HT1080 (cell line): Measurements from ENCODE around the gene LRRC73. TPM values are rescaled to one million over a fixed set of nuclear protein-coding genes. Genes with fewer than 3 reads are reported as not detected.
"Not testable (repeated sequence)": the region's sequence is repeated elsewhere in the genome, so short reads cannot be mapped to it uniquely, and the experiment has no call there.

Source experiments
- DNase-seq: peaks from one replicate; pipeline ENCODE4 v3.0.0-alpha.2; 2015; ENCODE audit warnings: low read depth
- total RNA-seq: library from RNA; depleted of rRNA; stranded (reverse); fragments of >200 nt; shearing (Covaris generic); gene quantifications from 2 replicates; pipeline ENCODE4 v1.2.3, GENCODE V29; 2014

The LRRC73 gene
- total RNA-seq, 1 experiment from 2014 or later, result 0.77 TPM

DNA sequence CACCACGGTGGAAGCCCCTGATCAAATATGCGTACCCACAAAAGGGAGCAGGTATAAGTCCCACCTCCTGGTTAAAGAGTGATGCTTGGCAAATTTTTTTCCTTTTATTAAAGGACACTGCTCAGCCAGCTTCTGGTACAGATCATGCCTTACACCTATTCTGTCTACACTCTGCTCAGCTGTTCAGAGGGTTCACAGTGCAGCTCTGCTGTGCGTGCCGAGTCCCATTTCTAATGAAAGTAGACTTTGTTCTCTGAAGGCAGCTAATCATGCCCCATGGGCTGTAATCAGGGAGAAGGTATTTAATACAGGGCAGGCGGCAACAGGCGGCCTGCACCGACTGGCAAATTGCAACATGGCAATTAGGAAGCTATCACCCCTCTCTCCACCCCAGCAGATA is 16.3 kb downstream of the LRRC73 start:
- DNase-seq, result no peak

DNA sequence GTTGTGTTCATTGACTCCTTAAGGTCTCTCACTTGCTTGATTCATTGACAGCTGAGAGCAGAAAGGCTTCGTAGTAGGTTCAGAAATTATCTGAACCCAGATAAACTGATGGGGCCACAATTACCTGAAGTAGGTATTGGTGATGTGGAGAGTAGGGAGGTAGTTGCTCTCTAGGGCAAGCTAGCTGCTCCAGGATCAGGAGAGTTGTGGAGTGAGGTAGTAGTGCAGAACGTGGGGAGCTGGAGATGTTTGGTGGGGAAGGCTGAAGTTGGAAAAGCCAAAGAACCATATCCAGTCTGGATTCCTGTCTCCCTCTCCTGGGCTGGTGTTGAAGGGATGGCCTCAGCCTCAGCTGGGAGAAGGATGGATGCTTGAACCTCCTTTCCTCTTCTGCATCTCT is 16.9 kb downstream of the LRRC73 start:
- no peak for DNase-seq

DNA sequence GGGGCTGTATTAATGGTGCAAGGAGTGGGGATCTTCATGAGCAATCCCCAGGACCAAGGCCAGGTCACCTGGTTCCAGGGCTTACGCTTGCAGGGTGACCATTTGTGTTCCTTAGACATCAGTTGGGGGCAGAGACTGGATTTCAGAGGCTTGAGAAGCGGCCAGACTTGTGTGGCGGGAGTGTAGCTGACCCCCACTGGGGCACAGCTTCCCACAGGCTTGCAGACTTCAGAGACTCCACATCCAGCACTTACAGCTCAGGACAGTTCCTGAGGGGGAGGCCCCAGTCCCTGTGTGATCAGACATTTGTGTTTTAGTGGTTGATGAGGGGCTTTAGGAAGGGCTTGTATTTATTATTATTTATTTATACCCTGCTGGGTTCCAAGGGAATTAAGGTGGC is 17.5 kb downstream of the LRRC73 start:
- DNase-seq, result no peak

DNA sequence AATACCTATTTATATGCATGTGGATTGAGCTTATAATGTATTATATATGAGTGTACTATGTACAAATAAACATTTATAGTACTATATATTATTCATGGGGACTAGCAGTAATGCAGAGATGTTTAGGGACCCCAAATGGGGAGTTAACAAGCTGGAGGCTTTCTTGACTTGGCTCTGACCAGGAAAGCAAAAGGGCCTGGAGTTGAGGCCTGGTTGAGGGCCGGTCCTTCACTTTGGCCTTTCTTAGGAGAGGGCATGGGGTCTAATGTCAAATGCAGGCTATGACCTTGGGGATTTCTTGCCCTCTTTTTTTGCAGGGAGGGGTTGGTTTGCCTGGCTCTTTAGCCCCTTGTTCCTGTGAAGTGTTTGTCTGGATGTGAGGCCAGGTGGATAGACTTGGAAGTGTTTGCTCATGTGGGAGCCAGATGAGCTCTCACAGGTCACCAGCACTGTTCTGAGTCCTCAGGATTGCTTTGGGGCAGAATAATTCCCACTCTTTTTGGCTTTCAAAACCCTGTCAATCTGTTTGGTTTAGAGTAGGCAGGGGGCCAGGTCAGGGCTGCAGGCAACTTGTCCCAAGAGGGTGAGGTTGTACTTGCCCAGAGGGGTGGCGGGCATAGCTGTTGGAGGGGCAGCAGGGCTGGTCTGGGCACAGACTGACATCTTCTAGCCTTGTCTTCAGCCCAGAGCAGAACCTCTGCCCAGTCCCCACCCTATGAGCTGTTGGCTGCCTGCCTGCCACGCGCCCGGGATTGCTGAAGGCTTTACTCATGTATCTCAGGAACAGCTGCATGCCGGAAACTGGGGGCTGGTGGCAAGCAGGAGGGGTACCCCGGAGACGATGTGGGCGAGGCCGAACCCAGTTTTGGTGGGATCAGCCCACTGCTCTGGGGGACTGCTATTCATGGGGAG is 18.1 kb downstream of the LRRC73 start:
- DNase-seq, result peak; percentile 72

DNA sequence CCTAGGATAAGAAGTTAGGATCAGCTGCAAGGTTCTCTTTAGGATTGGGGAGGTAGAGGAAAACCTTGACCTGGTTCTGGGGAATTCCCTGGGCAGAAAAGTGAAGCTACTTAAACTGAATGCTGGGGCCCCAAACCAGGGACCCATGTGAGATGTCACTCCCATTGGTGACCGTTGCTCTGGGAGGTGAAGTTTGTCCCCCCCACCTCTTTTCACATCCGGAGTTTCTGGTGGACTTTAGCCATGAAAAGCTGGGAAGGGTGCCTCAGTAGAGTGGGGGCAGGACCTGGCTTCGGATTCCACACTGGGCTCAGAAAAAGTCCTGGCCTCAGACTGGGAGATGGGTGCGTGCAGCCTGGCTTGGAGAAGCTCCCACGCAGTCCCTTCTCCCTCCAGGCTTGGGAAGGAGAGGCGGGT is 19.6 kb downstream of the LRRC73 start:
- no peak for DNase-seq

DNA sequence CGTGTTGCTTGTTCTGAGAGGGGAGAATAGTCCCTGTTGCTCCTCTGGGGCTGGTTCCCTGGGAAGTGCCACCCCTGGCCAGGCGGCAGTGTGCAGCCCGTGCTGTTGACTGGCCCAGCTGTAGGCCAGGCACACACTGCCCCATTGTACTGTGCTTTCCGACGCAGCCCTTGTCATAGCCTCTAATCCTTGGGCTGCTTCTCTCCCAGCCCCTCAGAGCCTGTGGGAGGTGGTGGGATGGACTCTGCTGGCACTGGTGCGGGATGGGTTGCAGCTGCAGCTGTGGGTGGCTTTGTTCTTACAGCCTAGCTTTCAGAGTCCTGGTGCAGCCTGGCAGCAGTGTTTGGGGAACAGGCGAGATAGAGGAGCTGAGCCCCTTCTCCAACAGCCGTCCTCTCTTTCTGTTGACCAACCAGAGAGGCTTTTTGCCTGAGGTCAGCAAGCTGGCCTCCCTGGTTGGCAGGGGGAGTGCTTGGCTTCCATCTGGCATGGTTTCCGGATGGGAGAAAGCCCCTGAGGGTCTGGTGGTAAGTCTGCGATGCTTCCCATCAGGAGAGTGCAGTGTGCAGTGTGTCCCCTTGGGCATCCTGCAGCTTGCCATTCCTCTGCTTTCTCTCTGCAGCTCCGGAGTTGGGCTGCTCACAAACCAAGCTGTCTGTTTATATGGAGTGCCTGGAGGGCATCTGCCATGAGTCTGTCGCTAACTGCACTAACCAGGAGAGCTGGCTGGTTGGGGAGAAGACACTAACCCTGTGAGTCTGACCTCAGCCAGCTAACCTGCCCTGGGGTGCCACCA is 20.7 kb downstream of the LRRC73 start:
- no peak for DNase-seq

DNA sequence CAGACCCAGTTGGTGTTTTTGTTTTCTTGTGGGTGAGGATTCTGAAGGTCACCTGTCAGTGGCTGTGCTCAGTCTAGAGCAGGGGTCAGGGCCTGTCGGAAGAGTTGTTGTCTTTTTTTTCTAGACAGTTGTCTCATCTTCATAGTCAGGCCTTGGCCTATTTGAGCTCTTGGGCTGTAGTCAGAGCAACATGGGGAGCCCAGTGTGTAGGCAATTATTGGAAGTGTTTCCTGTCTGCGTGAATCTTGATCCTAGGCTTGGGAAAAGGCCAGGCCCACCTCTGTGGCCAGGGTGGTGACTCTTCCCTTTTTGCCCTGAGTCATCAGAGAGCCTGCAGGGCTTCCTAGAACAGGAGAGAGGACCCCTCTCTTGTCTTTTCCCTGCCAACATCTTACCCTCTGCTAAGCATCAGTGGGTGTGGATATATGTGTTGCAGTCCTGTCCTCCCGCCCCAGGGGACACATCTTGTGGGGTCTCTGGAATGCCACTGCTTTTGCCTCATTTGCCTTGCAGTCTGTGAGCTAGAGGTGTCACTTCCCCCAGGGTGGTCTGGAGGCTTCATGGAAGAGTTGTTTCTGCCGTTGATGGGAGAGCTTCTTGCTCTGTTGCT is 21.4 kb downstream of the LRRC73 start:
- DNase-seq, result peak; percentile 72

DNA sequence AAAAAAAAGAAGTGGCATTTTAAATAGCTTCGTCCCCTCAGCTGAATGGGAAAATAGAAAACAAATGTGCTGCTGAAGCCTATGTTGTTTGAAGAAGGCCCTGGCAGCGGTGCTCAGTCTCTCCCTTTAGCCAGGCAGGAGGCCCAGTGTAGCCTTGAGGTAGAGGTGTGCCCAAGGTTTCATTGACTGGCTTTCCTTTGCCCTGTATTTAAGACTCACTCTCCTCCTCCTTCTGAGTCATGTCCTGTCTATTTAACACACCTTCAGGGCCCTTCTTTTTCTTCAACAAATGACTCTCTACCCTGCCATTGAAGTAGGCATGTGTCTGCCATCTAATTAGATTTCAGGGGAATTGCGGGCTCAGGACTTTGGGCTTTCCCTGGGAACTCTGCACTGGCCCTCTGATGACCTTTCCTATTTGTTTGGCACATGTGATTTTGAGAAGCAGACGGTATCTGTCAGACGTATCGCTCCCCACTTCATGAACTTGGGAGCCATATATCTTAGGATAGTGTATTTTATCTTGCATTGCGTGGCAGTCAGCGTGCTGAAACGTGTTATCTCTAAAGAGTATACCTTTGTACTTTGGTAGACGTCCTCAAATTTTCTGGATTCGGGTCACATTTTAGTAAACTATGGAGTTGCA is 28.4 kb downstream of the LRRC73 start:
- peak; percentile 30 for DNase-seq

DNA sequence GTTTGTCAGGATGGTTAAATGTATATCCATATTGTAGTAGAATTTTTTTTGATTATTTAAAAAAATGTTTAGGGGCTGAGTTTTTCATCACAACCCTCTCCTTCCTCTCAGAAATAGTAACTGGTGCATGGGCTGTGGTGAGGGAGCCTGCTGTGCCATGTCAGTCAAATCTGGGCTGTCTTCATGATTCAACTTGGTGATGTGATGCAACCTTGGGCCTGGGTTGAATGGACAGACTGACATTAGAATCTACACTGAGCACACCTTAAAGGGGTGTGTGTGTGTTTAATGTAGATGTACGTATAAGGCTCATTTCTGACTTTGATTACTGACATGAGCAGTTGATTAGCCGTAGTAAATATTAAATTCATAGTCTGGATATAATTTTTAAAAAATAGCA is 29.1 kb downstream of the LRRC73 start:
- DNase-seq, result no peak

DNA sequence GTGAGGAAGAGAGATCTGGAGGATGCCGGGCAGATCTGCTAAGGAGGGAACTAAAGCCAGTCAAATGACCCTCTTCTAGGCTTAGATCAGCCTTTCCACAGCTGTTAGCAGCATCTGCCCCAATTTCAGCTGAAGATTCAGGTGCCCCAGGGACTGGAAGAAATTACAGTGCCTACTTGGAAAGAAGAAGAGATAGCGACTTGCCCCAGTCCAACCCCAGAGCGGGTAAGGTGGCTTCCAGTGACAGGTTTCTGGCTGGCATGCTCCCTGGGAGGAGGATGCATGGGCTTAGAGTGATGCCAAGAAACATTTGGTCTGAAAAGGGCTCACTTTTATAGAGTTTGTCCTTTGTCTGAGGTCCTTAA is 32.2 kb downstream of the LRRC73 start:
- DNase-seq, result no peak

DNA sequence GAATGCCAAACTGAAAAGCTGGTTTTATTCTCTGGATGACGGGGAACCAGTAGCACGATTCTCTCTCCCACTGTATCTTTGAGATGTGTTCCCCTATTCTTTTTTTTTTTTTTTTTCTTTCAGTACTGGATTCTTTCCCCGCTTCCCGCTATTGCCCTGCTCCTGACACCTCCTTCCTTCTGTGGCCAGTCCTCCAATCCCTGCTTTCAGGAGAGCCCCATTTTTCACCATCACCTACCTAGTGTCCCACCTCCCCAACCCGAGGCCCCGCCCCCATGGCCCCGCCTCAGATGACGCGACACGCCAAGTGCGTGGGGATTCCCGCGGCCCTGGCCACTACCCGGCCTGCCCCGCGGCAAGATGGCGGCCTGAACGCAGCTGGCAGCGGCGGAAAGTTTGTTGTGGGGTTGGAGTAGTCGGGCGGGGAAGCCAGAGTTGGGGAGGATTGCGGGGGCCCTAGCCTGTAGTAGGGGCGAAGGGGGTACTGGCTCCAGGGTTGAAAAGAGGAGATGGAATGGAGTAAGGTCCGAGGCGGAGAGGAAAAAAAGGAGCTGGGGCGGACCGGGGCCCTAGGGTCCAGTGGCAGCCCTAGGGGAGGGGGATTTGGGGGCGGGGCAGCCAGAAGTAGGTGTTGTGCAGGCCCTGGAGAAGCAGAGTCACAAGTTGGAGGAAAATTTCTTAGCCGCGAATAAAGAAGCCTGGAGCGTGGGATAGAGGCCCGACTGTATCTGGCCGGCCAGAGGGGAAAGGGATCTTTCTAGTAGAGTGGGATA is 32.7 kb downstream of the LRRC73 start, which contains the start of gene TJAP1:
Gene TJAP1 (plus strand): TSS at position 336 of the 773 bp plus-strand sequence. CDS start 21,432 bp downstream, outside the sequence.
- peak; percentile 62 for DNase-seq

DNA sequence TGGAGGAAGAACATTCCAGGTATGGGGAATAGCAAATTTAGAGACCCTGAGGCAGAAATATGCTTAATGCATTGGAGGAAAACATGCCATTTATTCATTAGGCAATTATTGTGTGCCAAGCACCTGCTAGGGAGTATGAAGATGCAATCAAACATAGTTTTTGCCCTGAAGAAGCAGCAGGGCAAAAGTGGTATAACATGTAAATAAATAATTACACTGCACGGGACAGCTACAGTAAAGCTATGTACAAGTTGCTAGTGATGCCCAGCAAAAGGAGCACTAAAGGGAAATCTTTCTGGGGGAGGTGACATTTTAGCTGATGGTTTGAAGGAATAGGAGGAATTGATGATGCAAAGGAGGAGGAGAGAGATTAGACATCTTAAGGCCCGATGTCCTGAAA is 33.4 kb downstream of the LRRC73 start:
- DNase-seq, result no peak

DNA sequence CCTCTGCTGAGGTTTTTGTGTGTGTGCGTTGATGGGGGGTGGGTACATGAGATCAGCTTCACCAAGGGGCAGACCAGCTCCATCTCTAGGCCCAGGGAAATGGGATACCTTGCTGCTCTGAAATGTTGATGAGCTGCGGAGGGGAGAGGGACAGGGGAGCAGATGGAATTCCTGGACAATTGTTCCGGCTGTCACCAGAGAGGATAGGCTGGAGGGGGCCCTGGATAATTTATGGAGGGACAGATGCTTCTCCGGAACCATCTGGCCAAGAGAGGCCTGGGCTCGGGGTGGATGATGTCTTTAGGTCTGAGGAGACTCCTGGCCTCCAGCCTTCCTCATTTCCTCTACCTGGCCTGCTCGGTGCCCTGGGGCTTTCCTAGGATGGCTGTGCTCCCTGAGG is 34.6 kb downstream of the LRRC73 start:
- no peak for DNase-seq

DNA sequence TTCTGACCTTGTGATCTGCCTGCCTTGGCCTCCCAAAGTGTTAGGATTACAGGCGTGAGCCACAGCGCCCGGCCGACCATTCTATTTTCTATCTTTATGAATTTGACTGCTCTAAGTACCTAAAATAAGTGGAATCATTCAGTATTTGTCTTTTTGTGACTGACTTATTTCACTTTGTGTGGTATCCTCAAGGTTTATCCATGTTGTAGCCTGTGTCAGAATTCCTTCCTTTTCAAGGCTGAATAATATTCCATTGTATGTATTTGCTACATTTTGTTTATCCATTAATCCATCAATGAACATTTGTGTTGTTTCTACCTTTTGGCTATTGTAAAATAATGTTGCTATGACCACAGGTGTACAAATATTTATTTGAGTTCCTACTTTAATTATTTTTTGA is 37.6 kb downstream of the LRRC73 start:
- no peak for DNase-seq

DNA sequence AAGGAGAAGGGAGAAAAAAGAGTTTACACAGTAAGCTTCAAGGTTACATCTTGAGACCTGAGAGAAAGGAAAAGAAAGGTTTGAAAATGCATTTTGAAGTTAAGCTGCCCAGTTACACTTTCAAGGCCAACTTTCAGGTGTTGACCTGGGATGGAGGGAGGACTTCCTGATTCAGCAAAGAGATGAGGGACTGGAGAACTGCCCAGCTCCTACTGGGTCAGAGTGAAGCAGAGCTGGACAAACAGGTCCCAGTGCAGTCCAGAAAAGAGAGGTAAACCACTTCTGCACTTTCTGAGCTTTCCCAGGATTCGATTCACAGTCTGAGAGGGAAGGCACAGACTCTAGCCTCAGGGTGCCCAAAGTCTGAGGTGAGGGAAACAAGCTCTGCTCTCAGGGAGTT is 38.7 kb downstream of the LRRC73 start:
- no peak for DNase-seq

DNA sequence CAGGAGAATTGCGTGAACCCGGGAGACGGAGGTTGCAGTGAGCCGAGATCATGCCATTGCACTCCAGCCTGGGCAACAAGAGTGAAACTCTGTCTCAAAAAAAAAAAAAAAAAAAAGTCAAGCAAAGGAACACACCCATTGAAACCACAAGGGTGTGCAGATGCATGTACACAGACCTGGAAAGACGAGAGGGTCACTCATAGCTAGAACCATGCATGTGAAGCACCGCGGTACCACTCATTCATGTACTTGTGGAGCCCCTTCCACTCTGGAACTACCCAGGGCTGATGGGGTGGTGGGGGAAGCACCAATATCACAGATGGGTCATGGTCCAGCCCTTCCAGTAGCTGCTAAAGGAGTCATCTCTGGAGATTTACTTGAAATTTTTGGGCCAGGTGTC is 40.2 kb downstream of the LRRC73 start:
- no peak for DNase-seq

DNA sequence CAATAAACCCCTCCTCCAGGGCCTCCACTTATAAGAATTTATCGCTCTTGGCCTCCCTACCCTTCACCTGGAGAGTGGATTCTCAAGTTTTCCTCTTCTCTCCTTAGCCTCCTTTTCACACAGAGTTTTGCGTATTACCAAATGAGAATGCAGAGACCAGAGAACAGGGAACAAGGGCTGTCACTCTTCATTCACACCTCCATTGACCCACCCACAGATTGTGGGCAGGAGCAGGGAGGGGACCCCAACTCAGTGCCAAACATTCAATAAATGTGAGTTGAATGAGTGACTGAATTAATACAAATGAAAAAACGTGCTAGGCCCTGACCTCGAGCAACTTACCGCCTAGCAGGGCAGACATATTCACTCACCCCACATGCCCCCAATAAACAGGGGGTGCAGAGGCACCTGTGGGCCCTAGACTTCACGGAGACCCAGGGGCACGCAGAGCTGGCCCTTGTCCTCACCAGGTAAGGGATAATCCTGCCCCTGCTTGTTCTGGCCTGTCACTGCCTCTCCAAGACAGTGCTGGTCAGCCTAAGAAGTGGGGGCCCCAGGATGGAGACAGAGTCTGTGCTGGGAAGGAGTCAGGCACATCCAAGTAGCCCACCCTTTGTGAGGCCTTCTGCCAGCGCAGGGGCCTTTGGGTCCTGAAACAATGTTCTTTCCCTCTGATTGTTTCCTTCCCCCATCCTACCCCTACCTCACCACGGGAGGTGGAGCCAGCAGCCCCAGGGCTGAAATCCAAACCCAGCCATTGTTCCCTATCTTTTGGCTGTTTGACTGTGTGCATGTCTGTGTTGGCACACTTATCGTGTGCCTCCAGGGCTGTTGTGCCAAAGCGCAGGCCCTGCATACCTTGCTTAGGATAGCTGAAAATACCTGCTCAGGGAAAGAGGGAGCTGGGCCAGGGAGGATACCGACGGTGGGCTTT is 41.1 kb downstream of the LRRC73 start:
- no peak for DNase-seq

DNA sequence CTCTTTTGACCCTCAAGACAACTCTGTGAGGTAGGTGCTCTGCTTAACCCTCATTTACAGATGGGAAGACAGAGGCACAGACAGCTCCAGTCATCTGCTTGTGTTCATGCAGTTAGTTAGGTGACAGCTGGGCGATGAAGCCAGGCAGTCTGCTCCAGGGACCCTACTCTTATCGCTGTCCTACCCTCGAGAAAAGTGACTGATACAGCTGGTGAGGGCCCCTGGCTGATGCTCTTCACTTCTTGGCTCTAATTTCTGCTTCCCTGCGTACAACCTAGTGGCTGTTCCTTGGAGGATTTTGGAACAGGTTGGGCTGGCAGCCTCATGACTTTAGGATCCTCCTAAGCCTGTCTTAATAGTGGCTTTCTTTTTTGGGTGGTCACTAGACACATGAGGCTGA is 41.9 kb downstream of the LRRC73 start:
- no peak for DNase-seq

DNA sequence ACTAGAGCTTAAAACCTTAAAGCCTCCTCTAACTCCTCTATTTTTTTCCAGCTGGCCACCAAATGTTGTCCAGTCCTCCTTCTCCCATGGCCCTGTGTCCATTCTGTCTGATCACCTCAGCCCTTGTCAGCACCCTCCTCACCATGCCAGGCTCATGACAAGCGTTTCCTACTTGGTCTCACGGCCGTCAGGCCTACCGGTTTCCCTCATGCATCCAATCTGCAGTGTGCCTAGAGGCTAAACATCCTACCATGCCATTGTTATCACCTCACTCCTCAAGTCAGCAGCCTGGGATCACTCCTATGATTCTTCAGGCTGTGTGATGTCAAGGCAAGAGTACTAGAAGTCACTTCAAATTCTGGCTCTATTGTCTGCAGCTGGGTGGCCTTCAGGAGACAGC is 42.4 kb downstream of the LRRC73 start:
- DNase-seq, result no peak

DNA sequence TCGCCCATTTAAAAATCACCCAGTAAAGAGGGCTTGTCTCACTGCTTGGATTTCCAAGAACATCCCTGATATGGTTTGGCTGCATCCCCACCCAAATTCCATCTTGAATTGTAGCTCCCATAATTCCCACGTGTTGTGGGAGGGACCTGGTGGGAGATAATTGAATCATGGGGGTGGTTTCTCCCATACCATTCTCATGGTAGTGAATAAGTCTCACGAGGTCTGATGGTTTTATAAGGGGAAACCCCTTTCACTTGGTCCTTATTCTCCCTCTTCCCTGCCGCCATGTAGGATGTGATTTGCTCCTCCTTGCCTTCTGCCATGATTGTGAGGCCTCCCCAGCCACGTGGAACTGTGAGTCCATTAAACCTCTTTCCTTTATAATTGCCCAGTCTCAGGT is 42.9 kb downstream of the LRRC73 start:
- DNase-seq, result not testable (repeated sequence)
